SJSA1 (cell line): Measurements from ENCODE around the gene NPLOC4. TPM values are rescaled to one million over a fixed set of nuclear protein-coding genes. Genes with fewer than 3 reads are reported as not detected.

ENCODE experiments used
- DNase-seq, 2 experiments: peaks; one replicate each; pipeline ENCODE4 v3.0.0-alpha.2; 2015 to 2020; ENCODE audit warnings: low spot score in 2 of 2, low read depth in 1 of 2
- H3K27ac ChIP-seq: fragments of 250-450 bp; sonication (Bioruptor Pico); 2 replicates; pipeline ENCODE4 v1.5.1; 2020; ENCODE audit warnings: mild to moderate bottlenecking, moderate library complexity
- H3K27me3 ChIP-seq: fragments of 250-450 bp; sonication (Bioruptor Pico); replicated peaks from 2 replicates; pipeline ENCODE4 v1.5.1; 2020; ENCODE audit warnings: mild to moderate bottlenecking, moderate library complexity
- H3K36me3 ChIP-seq: fragments of 250-450 bp; sonication (Bioruptor Pico); 2 replicates; pipeline ENCODE4 v1.5.1; 2020; ENCODE audit warnings: mild to moderate bottlenecking
- H3K4me1 ChIP-seq: fragments of 250-450 bp; sonication (Bioruptor Pico); replicated peaks from 2 replicates; pipeline ENCODE4 v1.6.1; 2021; ENCODE audit warnings: mild to moderate bottlenecking
- H3K4me3 ChIP-seq: fragments of 250-450 bp; sonication (Bioruptor Pico); 2 replicates; pipeline ENCODE4 v1.5.1; 2020; ENCODE audit warnings: mild to moderate bottlenecking
- H3K9me3 ChIP-seq: fragments of 250-450 bp; sonication (Bioruptor Pico); replicated peaks from 2 replicates; pipeline ENCODE4 v1.5.1; 2020; ENCODE audit warnings: mild to moderate bottlenecking
- total RNA-seq: library from RNA; depleted of rRNA; stranded (reverse); fragments of >200 nt; shearing (Covaris generic); gene quantifications from 2 replicates; pipeline ENCODE4 v1.2.3, GENCODE V29; 2014

The NPLOC4 gene
- total RNA-seq, 1 experiment from 2014 or later: 111 TPM

DNA sequence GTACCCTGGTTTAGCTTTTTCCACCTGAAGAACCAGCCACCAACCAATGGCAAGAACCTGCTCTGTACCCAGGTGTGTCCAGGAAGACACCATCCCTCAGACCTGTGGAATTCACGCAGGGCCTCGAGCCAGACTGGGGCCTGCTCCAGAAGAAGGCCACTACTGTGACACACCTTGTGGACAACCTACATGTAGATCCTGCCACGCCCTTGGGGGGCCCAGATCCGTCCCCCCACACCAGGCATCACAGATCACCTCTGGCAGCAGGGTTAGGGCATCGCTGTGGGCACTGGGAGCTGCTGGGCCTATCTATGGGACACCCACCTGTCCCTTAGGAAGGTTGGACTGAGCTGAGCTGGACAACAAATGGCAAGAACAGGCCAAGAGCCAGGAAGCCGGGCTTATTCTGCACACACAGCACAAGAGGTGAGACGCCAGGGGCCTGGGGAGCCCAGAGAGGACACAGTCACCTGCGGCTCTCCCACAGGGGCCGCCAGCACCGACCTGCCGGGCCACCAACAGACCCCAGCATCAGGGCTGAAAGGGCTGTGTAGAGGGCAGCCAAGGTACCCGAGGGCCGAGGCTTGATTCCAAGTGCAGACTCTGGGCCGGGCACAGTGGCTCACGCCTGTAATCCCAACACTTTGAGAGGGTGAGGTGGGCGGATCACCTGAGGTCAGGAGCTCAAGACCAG is 92.5 kb downstream of the NPLOC4 start:
- Histone ChIP-seq H3K36me3 (peaks cover 94% of the 10 kb centered on the region), H3K4me3 (no peak overlapping the region), H3K27me3 (no peaks in the 10 kb centered on the region), H3K4me1 (no peaks in the 10 kb centered on the region), H3K27ac (no peak overlapping the region), H3K9me3 (0 out of 2 replicates have a peak, but pooled peaks cover 3% of the 10 kb centered on the region)
- no peak for DNase-seq

DNA sequence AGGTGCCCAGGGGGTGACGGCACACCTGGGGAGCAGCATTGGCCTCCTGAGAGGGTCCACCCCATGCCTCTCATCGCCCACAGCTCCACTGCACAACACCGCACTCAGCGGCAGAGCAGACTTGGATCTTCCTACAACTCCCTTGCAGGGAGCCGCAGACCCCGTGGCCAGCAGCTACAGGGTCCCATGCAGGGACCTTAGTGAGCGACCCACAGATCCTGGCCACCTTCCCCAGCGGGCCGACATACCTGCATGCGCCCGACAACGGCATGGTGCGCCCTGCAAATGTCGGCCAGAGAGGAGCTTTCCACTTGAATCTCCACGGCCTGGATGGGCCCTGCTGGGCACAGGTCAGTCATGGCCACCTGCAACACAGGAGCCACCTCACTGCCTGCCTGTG is 93.2 kb downstream of the NPLOC4 start:
- Histone ChIP-seq H3K27ac (no peak overlapping the region), H3K36me3 (peaks cover 94% of the 10 kb centered on the region), H3K4me1 (peaks cover 2% of the 10 kb centered on the region; the same call in 1 of the 2 replicates), H3K4me3 (no peak overlapping the region), H3K27me3 (no peaks in the 10 kb centered on the region), H3K9me3 (0 out of 2 replicates have a peak, but pooled peaks cover 3% of the 10 kb centered on the region)
- DNase-seq: no peak

- no peak overlapping the region for H3K27ac ChIP-seq
- no peak for DNase-seq
- peaks cover 6% of the 10 kb centered on the region; the same call in 1 of the 2 replicates for H3K4me1 ChIP-seq
- H3K4me3 ChIP-seq: no peak overlapping the region
- H3K9me3 ChIP-seq: 0 out of 2 replicates have a peak, but pooled peaks cover 3% of the 10 kb centered on the region
- peaks cover 95% of the 10 kb centered on the region for H3K36me3 ChIP-seq
- no peaks in the 10 kb centered on the region for H3K27me3 ChIP-seq
Measured at GRCh38 chr17:81543339-81543675, 93.6 kb downstream of the NPLOC4 start.

GRCh38 chr17:81542431-81543338 is 94.2 kb downstream of the NPLOC4 start:
- DNase-seq: no peak
- Histone ChIP-seq H3K27me3 (no peaks in the 10 kb centered on the region), H3K36me3 (peaks cover 95% of the 10 kb centered on the region), H3K9me3 (0 out of 2 replicates have a peak, but pooled peaks cover 3% of the 10 kb centered on the region), H3K27ac (no peak overlapping the region), H3K4me1 (peaks cover 8% of the 10 kb centered on the region; the same call in 1 of the 2 replicates), H3K4me3 (no peak overlapping the region)

GRCh38 chr17:81541123-81541522 is 95.8 kb downstream of the NPLOC4 start:
- Histone ChIP-seq H3K27ac (no peak overlapping the region), H3K4me3 (no peak overlapping the region)

GRCh38 chr17:81540676-81541027 is 96.3 kb downstream of the NPLOC4 start:
- Histone ChIP-seq H3K9me3 (0 out of 2 replicates have a peak, but pooled peaks cover 3% of the 10 kb centered on the region), H3K27me3 (no peaks in the 10 kb centered on the region), H3K4me1 (peaks cover 8% of the 10 kb centered on the region; the same call in 1 of the 2 replicates), H3K27ac (no peak overlapping the region), H3K4me3 (no peak overlapping the region), H3K36me3 (peaks cover 77% of the 10 kb centered on the region)
- no peak for DNase-seq

More at GRCh38 chr17:81541123-81541522, 95.8 kb downstream of the NPLOC4 start:
- Histone ChIP-seq H3K9me3 (0 out of 2 replicates have a peak, but pooled peaks cover 3% of the 10 kb centered on the region), H3K36me3 (peaks cover 82% of the 10 kb centered on the region), H3K27me3 (no peaks in the 10 kb centered on the region), H3K4me1 (peaks cover 8% of the 10 kb centered on the region; the same call in 1 of the 2 replicates)
- DNase-seq: no peak

DNA sequence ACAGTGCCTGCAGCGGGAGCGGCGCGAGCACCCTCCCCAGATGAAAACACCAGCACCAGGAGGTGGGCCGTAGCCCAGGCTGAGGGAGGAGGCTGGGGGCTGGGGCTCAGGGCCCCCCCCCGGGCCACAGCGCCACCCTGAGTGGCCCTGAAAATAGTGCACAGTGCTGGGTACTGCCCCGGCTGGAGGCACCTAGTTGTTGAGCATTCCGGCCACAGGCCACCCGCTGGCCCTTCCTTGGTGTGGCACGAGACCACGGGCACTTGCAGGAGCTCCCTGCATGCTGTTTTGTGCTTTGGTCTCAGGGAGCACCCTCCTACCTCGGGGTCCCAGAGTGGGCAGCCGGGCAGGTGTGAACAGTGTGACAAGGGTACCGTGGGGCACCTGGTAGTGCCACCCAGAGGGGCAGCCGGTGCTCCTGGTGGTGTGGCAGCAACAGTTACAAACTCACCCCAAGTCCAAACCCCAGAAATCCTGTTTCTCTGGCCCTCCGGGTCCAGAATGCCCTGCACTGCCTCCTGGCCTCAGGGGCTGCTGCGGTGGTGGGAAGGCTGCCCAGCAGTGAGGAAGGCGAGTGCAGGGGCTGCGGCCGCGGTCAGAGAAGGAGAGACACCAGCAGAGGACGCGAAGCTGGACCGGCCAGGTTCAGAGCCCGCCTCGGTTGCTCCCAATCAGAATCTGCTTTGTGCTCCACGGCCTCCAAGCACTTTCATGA is 96.8 kb downstream of the NPLOC4 start:
- peaks cover 72% of the 10 kb centered on the region for H3K36me3 ChIP-seq
- no peak for DNase-seq

DNA sequence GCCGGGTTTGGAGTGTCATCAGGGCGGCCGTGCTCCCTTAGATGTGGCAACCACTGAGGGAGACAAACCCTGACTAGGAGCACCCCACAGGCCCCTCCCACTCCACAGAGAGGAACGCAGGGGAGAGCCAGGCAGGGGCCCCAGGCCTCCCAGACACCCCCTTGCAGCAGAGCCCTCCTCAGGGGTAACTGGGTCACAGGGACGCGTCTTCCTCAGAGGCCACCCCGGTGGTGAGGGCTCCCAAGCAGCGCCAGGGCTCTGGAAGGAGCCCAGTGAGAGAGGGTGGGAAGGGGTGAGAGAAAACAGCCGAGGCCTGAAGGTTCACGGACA is 97.4 kb downstream of the NPLOC4 start:
- Histone ChIP-seq H3K4me1 (peaks cover 8% of the 10 kb centered on the region; the same call in 1 of the 2 replicates), H3K4me3 (no peak overlapping the region), H3K9me3 (0 out of 2 replicates have a peak, but pooled peaks cover 3% of the 10 kb centered on the region), H3K27ac (no peak overlapping the region), H3K27me3 (no peaks in the 10 kb centered on the region), H3K36me3 (peaks cover 66% of the 10 kb centered on the region)
- no peak for DNase-seq

More for the DNA sequence above, 96.8 kb downstream of the NPLOC4 start:
- Histone ChIP-seq H3K27ac (no peak overlapping the region), H3K9me3 (0 out of 2 replicates have a peak, but pooled peaks cover 3% of the 10 kb centered on the region), H3K4me3 (no peak overlapping the region), H3K4me1 (peaks cover 8% of the 10 kb centered on the region; the same call in 1 of the 2 replicates), H3K27me3 (no peaks in the 10 kb centered on the region)

DNA sequence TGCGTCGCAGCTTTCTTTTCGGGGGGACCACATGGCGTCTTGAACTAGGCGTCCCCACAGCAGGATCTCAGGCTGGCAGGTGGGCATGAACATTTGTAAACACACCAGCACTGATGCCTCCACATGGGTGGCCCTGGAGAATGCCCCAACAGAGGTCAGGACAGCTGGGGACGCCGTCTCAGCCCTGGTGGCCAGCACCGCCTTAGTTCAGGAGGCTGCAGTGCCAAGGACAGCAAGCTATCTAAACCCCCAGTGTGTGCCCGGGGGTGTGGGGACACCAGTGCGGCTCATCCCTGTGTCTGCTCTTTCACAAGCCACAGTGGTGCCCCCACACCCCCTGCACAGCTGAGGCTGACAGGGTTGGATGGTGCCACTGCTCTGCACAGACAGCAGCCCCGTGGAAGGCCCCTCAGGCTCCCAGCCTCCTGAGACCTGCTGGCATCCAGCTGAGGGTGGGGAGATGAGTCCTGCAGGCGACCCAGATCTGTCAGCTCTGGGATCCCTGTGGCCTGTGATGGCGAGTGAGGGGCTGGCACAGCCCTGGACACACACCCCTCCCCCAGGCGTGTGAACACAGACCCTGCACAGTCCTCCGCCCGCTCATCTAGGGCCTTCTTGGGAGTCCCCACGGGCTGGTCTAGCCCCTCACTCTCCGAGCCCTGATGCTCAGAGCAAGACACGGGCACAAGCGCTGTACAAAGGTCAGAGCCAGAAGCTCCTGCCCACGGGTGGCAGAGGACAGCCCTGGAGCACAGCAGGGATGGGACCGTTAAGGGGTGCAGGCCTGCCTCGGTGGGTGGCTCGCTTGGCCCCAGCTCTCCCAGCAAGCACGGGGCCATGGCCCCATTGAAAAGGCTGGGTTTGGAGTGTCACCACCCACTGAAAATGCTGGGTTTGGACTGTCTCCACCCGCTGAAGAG is 98.0 kb downstream of the NPLOC4 start:
- H3K9me3 ChIP-seq: 0 out of 2 replicates have a peak, but pooled peaks cover 3% of the 10 kb centered on the region
- no peak for DNase-seq

GRCh38 chr17:81537856-81538555 is 98.9 kb downstream of the NPLOC4 start:
- Histone ChIP-seq H3K27ac (no peak overlapping the region), H3K36me3 (peaks cover 51% of the 10 kb centered on the region), H3K4me1 (peaks cover 8% of the 10 kb centered on the region; the same call in 1 of the 2 replicates), H3K27me3 (no peaks in the 10 kb centered on the region), H3K9me3 (0 out of 2 replicates have a peak, but pooled peaks cover 3% of the 10 kb centered on the region), H3K4me3 (no peak overlapping the region)
- DNase-seq: no peak

More for the DNA sequence above, 98.0 kb downstream of the NPLOC4 start:
- H3K4me1 ChIP-seq: peaks cover 8% of the 10 kb centered on the region; the same call in 1 of the 2 replicates
- no peak overlapping the region for H3K27ac ChIP-seq
- H3K27me3 ChIP-seq: no peaks in the 10 kb centered on the region
- peaks cover 60% of the 10 kb centered on the region for H3K36me3 ChIP-seq
- H3K4me3 ChIP-seq: no peak overlapping the region

DNA sequence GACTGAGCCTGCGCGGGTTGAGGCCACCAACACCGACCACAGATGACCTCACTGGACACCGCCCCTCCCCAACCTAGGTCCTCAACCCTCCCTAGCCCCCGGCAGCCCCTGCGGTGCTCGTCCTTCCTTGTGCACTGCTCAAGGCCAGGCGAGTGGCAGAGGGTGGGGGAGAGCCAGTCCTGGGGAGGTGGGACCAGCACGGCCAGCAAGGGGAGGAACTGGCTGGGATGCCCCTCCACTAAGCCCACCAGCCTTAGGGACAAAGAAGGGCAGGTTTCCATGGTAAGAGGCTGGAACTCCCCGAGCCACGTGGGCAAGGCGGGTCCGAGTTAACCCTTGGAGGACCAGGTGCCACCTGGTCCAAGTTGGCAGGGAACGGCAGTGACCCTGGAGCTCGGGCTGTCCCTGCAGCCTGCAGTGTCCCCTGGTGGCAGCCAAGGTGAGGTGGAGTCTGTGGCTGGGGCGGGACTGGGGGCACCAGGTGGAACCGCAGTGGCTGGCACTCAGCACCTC is 99.5 kb downstream of the NPLOC4 start:
- no peak overlapping the region for H3K4me3 ChIP-seq
- H3K4me1 ChIP-seq: peaks cover 8% of the 10 kb centered on the region; the same call in 1 of the 2 replicates
- peak in 1 of 2 experiments; percentile 34 for DNase-seq
- H3K27me3 ChIP-seq: no peaks in the 10 kb centered on the region
- H3K36me3 ChIP-seq: peaks cover 45% of the 10 kb centered on the region
- H3K9me3 ChIP-seq: 0 out of 2 replicates have a peak, but pooled peaks cover under 1% of the 10 kb centered on the region
- H3K27ac ChIP-seq: no peak overlapping the region
